HCT116 (cell line): Measurements from ENCODE around the gene TRAK1. TPM values are rescaled to one million over a fixed set of nuclear protein-coding genes. Genes with fewer than 3 reads are reported as not detected.

ENCODE experiments used
- ATAC-seq: fragments of 200-7000 bp; cut with Tn5 transposase; 2 replicates; pipeline ENCODE4 v1.9.1; 2020; ENCODE audit warnings: mild to moderate bottlenecking, moderate library complexity
- BruUV-seq: library from RNA; stranded (reverse); fragments of 400-500 nt; replicated peaks from 2 replicates; lab custom pipeline; 2021; lab: Mats Ljungman, UMichigan
- CTCF ChIA-PET: fragments of 300-600 bp; sonication (Branson Sonifier 250); formaldehyde crosslinking; loops from one replicate; lab custom pipeline; 2021; ENCODE audit warnings: antibody characterized with exemption; lab: Charles Lee
- POLR2A ChIA-PET: fragments of 300-600, 350-600 bp; sonication (Branson Sonifier 250); formaldehyde crosslinking; loops from one replicate; lab custom pipeline; 2021; ENCODE audit warnings: antibody characterized with exemption; lab: Charles Lee
- RAD21 ChIA-PET, 2 experiments: fragments of 300-600 bp; sonication (Branson Sonifier 250); formaldehyde crosslinking; loops; one replicate each; lab custom pipeline; 2023; ENCODE audit warnings: low total read pairs in 2 of 2; ENCODE audit not compliant: uncharacterized antibody in 2 of 2, unreplicated experiment in 2 of 2, low non-redundant PET in 1 of 2; lab: Charles Lee
- DNase-seq: peaks from one replicate; pipeline ENCODE4 v3.0.0-alpha.2; 2010; ENCODE audit warnings: low read depth, low spot score
- H2AFZ ChIP-seq: fragments of 200-600 bp; shearing (Covaris generic), sonication (generic); 2 replicates; pipeline ENCODE4 v1.6.1; 2017; ENCODE audit warnings: low read depth, mixed run types, mixed read lengths, antibody characterized with exemption, low read length; ENCODE audit not compliant: poor library complexity, severe bottlenecking
- H3K27ac ChIP-seq: 2 replicates; pipeline ENCODE4 v1.5.1; 2012; ENCODE audit warnings: low read depth, low read length
- H3K27me3 ChIP-seq: fragments of 200-600 bp; sonication (generic); 2 replicates; pipeline ENCODE4 v1.6.1; 2016; ENCODE audit warnings: mixed run types, low read length, mixed read lengths; ENCODE audit not compliant: insufficient read depth
- H3K36me3 ChIP-seq, 2 experiments: fragments of 200-500 bp in 1 of 2; fragments of 200-600 bp in 1 of 2; sonication (Bioruptor generic) in 1 of 2; sonication (generic) in 1 of 2; 2 replicates each; pipeline versions ENCODE4 v1.5.1 to v1.6.1; 2014 to 2016; ENCODE audit warnings: low read length in 2 of 2, inconsistent platforms in 1 of 2, mixed read lengths in 1 of 2, mixed run types in 1 of 2; ENCODE audit not compliant: insufficient read depth in 2 of 2, control insufficient read depth in 1 of 2
- H3K4me1 ChIP-seq, 2 experiments: fragments of 200-600 bp in 1 of 2; sonication (generic) in 1 of 2; 2 replicates each; pipeline versions ENCODE4 v1.5.1 to v1.6.1; 2012 to 2017; ENCODE audit warnings: low read length in 2 of 2, inconsistent platforms in 1 of 2, mild to moderate bottlenecking in 1 of 2, mixed read lengths in 1 of 2, mixed run types in 1 of 2, moderate library complexity in 1 of 2; ENCODE audit not compliant: insufficient read depth in 2 of 2, control insufficient read depth in 1 of 2
- H3K4me2 ChIP-seq: fragments of 200-600 bp; sonication (generic); 2 replicates; pipeline ENCODE4 v1.6.1; 2017; ENCODE audit warnings: mixed run types, low read length, mixed read lengths
- H3K4me3 ChIP-seq, 2 experiments: fragments of 200-600 bp in 1 of 2; sonication (generic) in 1 of 2; replicated peaks in 1 of 2; 2 replicates each; pipeline ENCODE4 v1.5.1; 2011 to 2016; ENCODE audit warnings: low read length in 2 of 2, control low read depth in 1 of 2, low read depth in 1 of 2, mild to moderate bottlenecking in 1 of 2, mixed read lengths in 1 of 2, mixed run types in 1 of 2
- H3K79me2 ChIP-seq: fragments of 200-600 bp; sonication (generic); 2 replicates; pipeline ENCODE4 v1.6.1; 2017; ENCODE audit warnings: mild to moderate bottlenecking, mixed run types, low read length, moderate library complexity, mixed read lengths; ENCODE audit not compliant: insufficient read depth
- H3K9ac ChIP-seq: fragments of 200-600 bp; sonication (generic); 2 replicates; pipeline ENCODE4 v1.6.1; 2016; ENCODE audit warnings: low read length, mixed read lengths
- H3K9me2 ChIP-seq: fragments of 200-600 bp; sonication (generic), shearing (Covaris generic); 2 replicates; pipeline ENCODE4 v1.6.1; 2017; ENCODE audit warnings: mixed run types, mild to moderate bottlenecking, moderate library complexity; ENCODE audit not compliant: insufficient read depth
- H3K9me3 ChIP-seq, 2 experiments: fragments of 200-500 bp in 1 of 2; fragments of 200-600 bp in 1 of 2; sonication (Bioruptor generic) in 1 of 2; sonication (generic) in 1 of 2; 2 replicates each; pipeline ENCODE4 v1.6.1; 2014 to 2017; ENCODE audit warnings: low read length in 2 of 2, mixed read lengths in 2 of 2, inconsistent platforms in 1 of 2, low read depth in 1 of 2, mild to moderate bottlenecking in 1 of 2, mixed run types in 1 of 2, moderate library complexity in 1 of 2; ENCODE audit not compliant: control insufficient read depth in 1 of 2, insufficient read depth in 1 of 2
- H4K20me1 ChIP-seq: fragments of 200-600 bp; sonication (generic), shearing (Covaris generic); 2 replicates; pipeline ENCODE4 v1.6.1; 2017; ENCODE audit warnings: mixed run types, mild to moderate bottlenecking, moderate library complexity; ENCODE audit not compliant: insufficient read depth
- CBX3 ChIP-seq: IDR thresholded peaks from 2 replicates; pipeline ENCODE4 v1.6.1; 2012; ENCODE audit warnings: low read depth
- CEBPB ChIP-seq: IDR thresholded peaks from 2 replicates; pipeline ENCODE4 v1.6.1; 2012; ENCODE audit warnings: low read depth
- EGR1 ChIP-seq: IDR thresholded peaks from 2 replicates; pipeline ENCODE4 v1.6.1; 2012; ENCODE audit warnings: low read depth
- ELF1 ChIP-seq: IDR thresholded peaks from 2 replicates; pipeline ENCODE4 v1.6.1; 2012; ENCODE audit warnings: low read depth, borderline replicate concordance
- POLR2AphosphoS5 ChIP-seq: IDR thresholded peaks from 2 replicates; pipeline ENCODE4 v1.6.1; 2011; ENCODE audit warnings: mild to moderate bottlenecking, low read depth, low read length, moderate library complexity
- RAD21 ChIP-seq: IDR thresholded peaks from 2 replicates; pipeline ENCODE4 v1.6.1; 2012; ENCODE audit warnings: low read depth, mild to moderate bottlenecking
- SIN3A ChIP-seq: IDR thresholded peaks from 2 replicates; pipeline ENCODE4 v1.6.1; 2012; ENCODE audit warnings: low read depth
- SP1 ChIP-seq: IDR thresholded peaks from 2 replicates; pipeline ENCODE4 v1.6.1; 2012; ENCODE audit warnings: low read depth
- YY1 ChIP-seq: IDR thresholded peaks from 2 replicates; pipeline ENCODE4 v1.6.1; 2011; ENCODE audit warnings: low read length, low read depth, moderate library complexity, mild to moderate bottlenecking; ENCODE audit not compliant: insufficient replicate concordance; ENCODE audit errors: extremely low read depth
- ZNF274 ChIP-seq: fragments of 200-500 bp; sonication (Bioruptor generic); IDR thresholded peaks from 2 replicates; pipeline ENCODE4 v1.6.1; 2014; ENCODE audit warnings: mild to moderate bottlenecking, low read depth, low read length, inconsistent platforms
- intact Hi-C: fragments of 100-400 bp; cut with micrococcal nuclease; formaldehyde crosslinking; loops from 2 replicates; pipeline ENCODE4 v1.10.0; 2022
- total RNA-seq: library from RNA; stranded (reverse); gene quantifications from one replicate; pipeline ENCODE4 v1.2.1, GENCODE V29; 2021; ENCODE audit not compliant: unreplicated experiment
- TF ChIP-seq, protein P1 (sequence below): IDR thresholded peaks from 2 replicates; pipeline ENCODE4 v1.6.1; 2012
- TF ChIP-seq, protein P2 (sequence below): IDR thresholded peaks from 2 replicates; pipeline ENCODE4 v1.6.1; 2011; ENCODE audit warnings: mild to moderate bottlenecking, low read length, moderate library complexity; ENCODE audit not compliant: insufficient replicate concordance; ENCODE audit errors: extremely low read depth

TRAK1 gene
- total RNA-seq, 1 experiment from 2014 or later, result 25.9 TPM

DNA sequence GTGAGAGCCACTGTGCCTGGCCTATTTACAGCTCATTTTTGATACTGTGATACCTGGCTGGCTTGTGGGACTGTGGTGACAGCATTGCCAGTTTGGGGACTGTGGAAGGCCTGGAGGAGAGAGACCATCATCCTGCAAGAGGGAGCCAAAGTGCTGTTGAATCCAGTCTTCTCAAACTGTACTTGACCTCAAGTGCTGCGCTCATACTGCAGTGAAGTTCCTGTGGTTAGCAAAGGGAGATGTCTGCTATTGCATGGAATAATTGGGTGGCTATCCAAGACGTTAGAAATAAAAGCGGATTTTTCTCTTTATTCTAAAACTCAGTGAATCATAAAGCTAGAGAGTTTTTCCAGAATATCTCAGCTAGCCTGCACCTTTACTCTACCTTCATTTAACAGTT is 91.4 kb downstream of the TRAK1 start:
- RAD21 ChIA-PET, result no interaction called here
- intact Hi-C loops, result no loop called here
- POLR2A ChIA-PET, result no interaction called here
- no peak overlapping the region for H3K4me3 ChIP-seq
- H2AFZ ChIP-seq, result no peak overlapping the region
- H3K9ac ChIP-seq, result no peak overlapping the region
- no peaks in the 10 kb centered on the region; the same call in 1 of the 2 replicates for H4K20me1 ChIP-seq
- BruUV-seq, result no TSS peak
- H3K4me1 ChIP-seq, result peaks cover 22 to 38% of the 10 kb centered on the region in 2 experiments
- H3K36me3 ChIP-seq, result 0 out of 4 replicates have a peak, but pooled peaks cover 0 to 3% of the 10 kb centered on the region in 2 experiments
- H3K4me2 ChIP-seq, result no peak overlapping the region
- H3K9me2 ChIP-seq, result no peaks in the 10 kb centered on the region
- CTCF ChIA-PET, result interaction anchor here (1.4 to 2.1 kb wide), 2 partner anchors 9 to 65 kb away, joined by 5 to 12 read pairs; no protein-coding TSS in a partner anchor
- DNase-seq, result no peak
- no peaks in the 10 kb centered on the region for H3K9me3 ChIP-seq
- ATAC-seq, result no peak
- H3K27me3 ChIP-seq, result no peaks in the 10 kb centered on the region
- H3K27ac ChIP-seq, result no peak overlapping the region
- TF ChIP-seq ZNF274 (no peak), ELF1 (no peak), SP1 (no peak), SIN3A (no peak), RAD21 (no peak), POLR2AphosphoS5 (no peak), YY1 (no peak), EGR1 (no peak), CEBPB (no peak), CBX3 (no peak)
- TF ChIP-seq, protein P1, sequence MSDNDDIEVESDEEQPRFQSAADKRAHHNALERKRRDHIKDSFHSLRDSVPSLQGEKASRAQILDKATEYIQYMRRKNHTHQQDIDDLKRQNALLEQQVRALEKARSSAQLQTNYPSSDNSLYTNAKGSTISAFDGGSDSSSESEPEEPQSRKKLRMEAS, result no peak
- TF ChIP-seq, protein P2, sequence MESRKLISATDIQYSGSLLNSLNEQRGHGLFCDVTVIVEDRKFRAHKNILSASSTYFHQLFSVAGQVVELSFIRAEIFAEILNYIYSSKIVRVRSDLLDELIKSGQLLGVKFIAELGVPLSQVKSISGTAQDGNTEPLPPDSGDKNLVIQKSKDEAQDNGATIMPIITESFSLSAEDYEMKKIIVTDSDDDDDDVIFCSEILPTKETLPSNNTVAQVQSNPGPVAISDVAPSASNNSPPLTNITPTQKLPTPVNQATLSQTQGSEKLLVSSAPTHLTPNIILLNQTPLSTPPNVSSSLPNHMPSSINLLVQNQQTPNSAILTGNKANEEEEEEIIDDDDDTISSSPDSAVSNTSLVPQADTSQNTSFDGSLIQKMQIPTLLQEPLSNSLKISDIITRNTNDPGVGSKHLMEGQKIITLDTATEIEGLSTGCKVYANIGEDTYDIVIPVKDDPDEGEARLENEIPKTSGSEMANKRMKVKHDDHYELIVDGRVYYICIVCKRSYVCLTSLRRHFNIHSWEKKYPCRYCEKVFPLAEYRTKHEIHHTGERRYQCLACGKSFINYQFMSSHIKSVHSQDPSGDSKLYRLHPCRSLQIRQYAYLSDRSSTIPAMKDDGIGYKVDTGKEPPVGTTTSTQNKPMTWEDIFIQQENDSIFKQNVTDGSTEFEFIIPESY, result no peak
- H3K79me2 ChIP-seq, result no peaks in the 10 kb centered on the region; the same call in 1 of the 2 replicates
